Measurements from ENCODE around the gene INTS1. TPM values are rescaled to one million over a fixed set of nuclear protein-coding genes. Genes with fewer than 3 reads are reported as not detected.
A peak's percentile ranks its signal among the peaks of the same experiment; 100 is the strongest.

Gene INTS1
- total RNA-seq, 2 experiments from 2014 or later: 91.0 to 91.5 TPM

- Mint-ChIP-seq H3K4me3 (peak overlapping the region; percentile 77), H3K9me3 (no peaks in the 10 kb centered on the region), H3K36me3 (ENCODE audit: low read depth) (peaks cover 5% of the 10 kb centered on the region), H3K4me1 (ENCODE audit: low read depth) (peaks cover 42% of the 10 kb centered on the region), H3K27ac (peak overlapping the region; percentile 76), H3K27me3 (peaks cover 4% of the 10 kb centered on the region)
- Histone ChIP-seq H3K4me3 (ENCODE audit: low read length) (no peak overlapping the region), H3K27me3 (ENCODE audit: control insufficient read depth in 1 of 2, insufficient read depth in 2 of 2, low read length in 2 of 2) (no peaks in the 10 kb centered on the region), H3K36me3 (ENCODE audit: insufficient read depth, low read length) (no peaks in the 10 kb centered on the region), H3K4me1 (ENCODE audit: insufficient read depth, low read length) (peaks cover 64% of the 10 kb centered on the region), H3K27ac (ENCODE audit: low read depth in 1 of 2, low read length in 2 of 2) (no peak overlapping the region), H3K9me3 (ENCODE audit: control insufficient read depth in 1 of 2, insufficient read depth in 1 of 2, low read length in 2 of 2) (no peaks in the 10 kb centered on the region)
- POLR2A ChIA-PET: no interaction called here
- CTCF ChIA-PET: interaction anchor here (0.7 to 0.8 kb wide), 2 partner anchors 40 to 48 kb away, joined by 3 read pairs; partner anchors contain the start of gene TMEM184A
- intact Hi-C loops (cut with DNase I, micrococcal nuclease): loop anchor here (5.0 to 10.0 kb wide), 2 partner anchors 39 to 736 kb away; partner anchors contain the start of genes MRM2 (in 1 of the 2) and NUDT1 (in 1 of the 2)
- DNase-seq (no peak), ATAC-seq (ENCODE audit: poor library complexity) (no peak)
- no peak for TF ChIP-seq CTCF (IDR thresholded peaks at IDR 0.05)
These were observed 4.1 kb upstream of the INTS1 start for GRCh38 chr7:1508277-1508758.

GRCh38 chr7:1505731-1506550 is 1.8 kb upstream of the INTS1 start:
- H3K27me3 Mint-ChIP-seq: peaks cover 4% of the 10 kb centered on the region
- no peak for ATAC-seq (ENCODE audit: poor library complexity)
- Histone ChIP-seq H3K27ac (ENCODE audit: low read depth in 1 of 2, low read length in 2 of 2) (no peak overlapping the region), H3K36me3 (ENCODE audit: insufficient read depth, low read length) (peaks cover 17% of the 10 kb centered on the region), H3K4me3 (ENCODE audit: low read length) (peak overlapping the region; percentile 34), H3K9me3 (ENCODE audit: control insufficient read depth in 1 of 2, insufficient read depth in 1 of 2, low read length in 2 of 2) (no peaks in the 10 kb centered on the region), H3K4me1 (ENCODE audit: insufficient read depth, low read length) (peaks cover 58% of the 10 kb centered on the region), H3K27me3 (ENCODE audit: control insufficient read depth in 1 of 2, insufficient read depth in 2 of 2, low read length in 2 of 2) (no peaks in the 10 kb centered on the region)
- H3K4me1 Mint-ChIP-seq (ENCODE audit: low read depth): peaks cover 31% of the 10 kb centered on the region
- peak overlapping the region; percentile 76 for H3K4me3 Mint-ChIP-seq
- TF ChIP-seq CTCF (IDR thresholded peaks at IDR 0.05): no peak
- POLR2A ChIA-PET: interaction anchor here (0.9 to 1.0 kb wide), 2 partner anchors 50 to 64 kb away, joined by 3 read pairs; partner anchors contain the start of gene TMEM184A
- intact Hi-C loops (cut with DNase I, micrococcal nuclease): loop anchor here (1.0 to 10.0 kb wide), 4 partner anchors 27 to 739 kb away; partner anchors contain the start of genes MRM2 (in 1 of the 2) and NUDT1 (in 1 of the 2)
- H3K9me3 Mint-ChIP-seq: no peaks in the 10 kb centered on the region
- H3K27ac Mint-ChIP-seq: peak overlapping the region; percentile 71
- CTCF ChIA-PET: interaction anchor here (1.2 to 1.8 kb wide), 2 partner anchors 27 to 64 kb away, joined by 3 to 7 read pairs; no protein-coding TSS in a partner anchor
- peak in 1 of 14 experiments; percentile 16 for DNase-seq
- H3K36me3 Mint-ChIP-seq (ENCODE audit: low read depth): peaks cover 22% of the 10 kb centered on the region

GRCh38 chr7:1503390-1503789 is 799 bp downstream of the INTS1 start:
- Mint-ChIP-seq H3K4me1 (ENCODE audit: low read depth) (peaks cover 27% of the 10 kb centered on the region), H3K27ac (peak overlapping the region; percentile 42), H3K9me3 (no peaks in the 10 kb centered on the region), H3K36me3 (ENCODE audit: low read depth) (peaks cover 36% of the 10 kb centered on the region), H3K27me3 (peaks cover 4% of the 10 kb centered on the region), H3K4me3 (peak overlapping the region; percentile 85)
- H3K27me3 ChIP-seq (ENCODE audit: control insufficient read depth in 1 of 2, insufficient read depth in 2 of 2, low read length in 2 of 2): no peaks in the 10 kb centered on the region
- peak overlapping the region; percentile 74 for H3K4me3 ChIP-seq (ENCODE audit: low read length)
- POLR2A ChIA-PET: interaction anchor here (1.4 kb wide), 1 partner anchor 29 kb away, joined by 3 read pairs; no protein-coding TSS in a partner anchor
- DNase-seq (peak in 1 of 14 experiments; percentile 4), ATAC-seq (ENCODE audit: poor library complexity) (no peak)
- CTCF ChIA-PET: interaction anchor here (1.0 to 1.5 kb wide), 2 partner anchors 29 to 51 kb away, joined by 3 read pairs; no protein-coding TSS in a partner anchor
- H3K9me3 ChIP-seq (ENCODE audit: control insufficient read depth in 1 of 2, insufficient read depth in 1 of 2, low read length in 2 of 2): no peaks in the 10 kb centered on the region
- intact Hi-C loops (cut with DNase I, micrococcal nuclease): loop anchor here in 1 of 2 experiments (10.0 kb wide), 1 partner anchor 741 kb away; the partner anchor contains the start of genes MRM2 and NUDT1
- H3K27ac ChIP-seq (ENCODE audit: low read depth in 1 of 2, low read length in 2 of 2): no peak overlapping the region
- peaks cover 57% of the 10 kb centered on the region for H3K4me1 ChIP-seq (ENCODE audit: insufficient read depth, low read length)
- TF ChIP-seq CTCF (IDR thresholded peaks at IDR 0.05): no peak
- peaks cover 35% of the 10 kb centered on the region for H3K36me3 ChIP-seq (ENCODE audit: insufficient read depth, low read length)
